RWPE2 (cell line): ENCODE measurements around the gene SCGB1C2.

Experiments
- ATAC-seq: fragments of 200-7000 bp; cut with Tn5 transposase; 3 replicates; pipeline ENCODE4 v1.9.1; 2021; ENCODE audit warnings: low read depth
- DNase-seq: peaks from one replicate; pipeline ENCODE4 v3.0.0-alpha.2; 2020; ENCODE audit warnings: low spot score
- H3K27ac ChIP-seq: fragments of 450-650 bp; 2 replicates; pipeline ENCODE4 v1.5.1; 2017; ENCODE audit warnings: mild to moderate bottlenecking; ENCODE audit not compliant: poor library complexity, severe bottlenecking
- H3K27me3 ChIP-seq: fragments of 250-450 bp; sonication (Bioruptor Pico); 2 replicates; pipeline ENCODE4 v1.5.1; 2021; ENCODE audit warnings: mild to moderate bottlenecking, moderate library complexity; ENCODE audit not compliant: insufficient read depth, poor library complexity, severe bottlenecking
- H3K36me3 ChIP-seq: fragments of 250-450 bp; sonication (Bioruptor Pico); 2 replicates; pipeline ENCODE4 v1.5.1; 2020; ENCODE audit warnings: low read depth, mild to moderate bottlenecking, moderate library complexity
- H3K4me1 ChIP-seq: fragments of 250-450 bp; sonication (Bioruptor Pico); 2 replicates; pipeline ENCODE4 v1.5.1; 2021; ENCODE audit warnings: mild to moderate bottlenecking, moderate library complexity; ENCODE audit not compliant: insufficient read depth, poor library complexity, severe bottlenecking
- H3K4me3 ChIP-seq: fragments of 250-450 bp; sonication (Bioruptor Pico); 2 replicates; pipeline ENCODE4 v1.5.1; 2021; ENCODE audit warnings: mild to moderate bottlenecking, moderate library complexity; ENCODE audit not compliant: severe bottlenecking
- H3K9me3 ChIP-seq: fragments of 250-450 bp; sonication (Bioruptor Pico); 2 replicates; pipeline ENCODE4 v1.5.1; 2021; ENCODE audit warnings: mild to moderate bottlenecking, moderate library complexity; ENCODE audit not compliant: severe bottlenecking
- TF ChIP-seq, protein P1 (sequence below): fragments of 450-650 bp; IDR thresholded peaks from one replicate; pipeline ENCODE4 v1.5.1; 2017; ENCODE audit warnings: mild to moderate bottlenecking, moderate library complexity; ENCODE audit not compliant: poor library complexity, severe bottlenecking

The SCGB1C2 gene

GRCh38 chr17:151886-152859 is 14.8 kb downstream of the SCGB1C2 start:
- ATAC-seq (no peak), DNase-seq (peak; percentile 42)
- TF ChIP-seq, protein P1, sequence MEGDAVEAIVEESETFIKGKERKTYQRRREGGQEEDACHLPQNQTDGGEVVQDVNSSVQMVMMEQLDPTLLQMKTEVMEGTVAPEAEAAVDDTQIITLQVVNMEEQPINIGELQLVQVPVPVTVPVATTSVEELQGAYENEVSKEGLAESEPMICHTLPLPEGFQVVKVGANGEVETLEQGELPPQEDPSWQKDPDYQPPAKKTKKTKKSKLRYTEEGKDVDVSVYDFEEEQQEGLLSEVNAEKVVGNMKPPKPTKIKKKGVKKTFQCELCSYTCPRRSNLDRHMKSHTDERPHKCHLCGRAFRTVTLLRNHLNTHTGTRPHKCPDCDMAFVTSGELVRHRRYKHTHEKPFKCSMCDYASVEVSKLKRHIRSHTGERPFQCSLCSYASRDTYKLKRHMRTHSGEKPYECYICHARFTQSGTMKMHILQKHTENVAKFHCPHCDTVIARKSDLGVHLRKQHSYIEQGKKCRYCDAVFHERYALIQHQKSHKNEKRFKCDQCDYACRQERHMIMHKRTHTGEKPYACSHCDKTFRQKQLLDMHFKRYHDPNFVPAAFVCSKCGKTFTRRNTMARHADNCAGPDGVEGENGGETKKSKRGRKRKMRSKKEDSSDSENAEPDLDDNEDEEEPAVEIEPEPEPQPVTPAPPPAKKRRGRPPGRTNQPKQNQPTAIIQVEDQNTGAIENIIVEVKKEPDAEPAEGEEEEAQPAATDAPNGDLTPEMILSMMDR: no peak
- H3K9me3 ChIP-seq: no peaks in the 10 kb centered on the region
- H3K27ac ChIP-seq: no peak overlapping the region
- H3K36me3 ChIP-seq: no peaks in the 10 kb centered on the region
- H3K4me3 ChIP-seq: no peak overlapping the region
- no peaks in the 10 kb centered on the region for H3K4me1 ChIP-seq
- H3K27me3 ChIP-seq: no peaks in the 10 kb centered on the region

DNA sequence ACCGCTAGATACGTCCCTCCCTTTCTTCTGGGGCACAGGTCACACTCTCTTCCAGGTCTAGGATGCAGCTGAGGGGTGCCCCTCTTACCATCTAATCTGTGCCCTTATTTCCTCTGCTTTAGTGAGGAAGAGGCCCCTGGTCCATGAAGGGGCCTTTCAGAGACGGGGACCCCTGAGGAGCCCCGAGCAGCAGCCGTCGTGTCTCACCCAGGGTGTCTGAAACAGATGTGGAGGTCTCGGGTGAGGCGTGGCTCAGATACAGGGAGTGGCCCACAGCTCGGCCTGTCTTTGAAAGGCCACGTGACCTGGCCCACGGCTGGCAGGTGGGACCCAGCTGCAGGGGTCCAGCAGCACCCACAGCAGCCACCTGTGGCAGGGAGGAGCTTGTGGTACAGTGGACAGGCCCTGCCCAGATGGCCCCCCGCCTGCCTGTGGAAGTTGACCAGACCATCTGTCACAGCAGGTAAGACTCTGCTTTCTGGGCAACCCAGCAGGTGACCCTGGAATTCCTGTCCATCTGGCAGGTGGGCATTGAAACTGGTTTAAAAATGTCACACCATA is 15.6 kb downstream of the SCGB1C2 start:
- Histone ChIP-seq H3K36me3 (no peaks in the 10 kb centered on the region), H3K4me1 (no peaks in the 10 kb centered on the region), H3K27me3 (no peaks in the 10 kb centered on the region), H3K27ac (no peak overlapping the region), H3K9me3 (no peaks in the 10 kb centered on the region), H3K4me3 (no peak overlapping the region)
- DNase-seq (peak; percentile 35), ATAC-seq (no peak)
- TF ChIP-seq, protein P1: no peak

DNA sequence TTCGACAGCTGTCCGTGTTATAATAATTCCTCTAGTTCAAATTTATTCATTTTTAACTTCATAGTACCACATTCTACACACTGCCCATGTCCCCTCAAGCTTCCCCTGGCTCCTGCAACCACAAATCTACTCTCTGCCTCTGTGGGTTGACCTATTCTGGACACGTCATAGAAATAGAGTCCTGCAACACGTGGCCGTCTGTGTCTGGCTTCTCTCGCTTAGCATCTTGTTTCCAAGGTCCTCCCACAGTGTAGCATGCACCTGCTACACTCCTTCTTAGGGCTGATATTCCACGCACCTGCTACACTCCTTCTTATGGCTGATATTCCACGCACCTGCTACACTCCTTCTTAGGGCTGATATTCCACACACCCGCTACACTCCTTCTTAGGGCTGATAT is 16.5 kb downstream of the SCGB1C2 start:
- TF ChIP-seq, protein P1: no peak
- Histone ChIP-seq H3K4me3 (no peak overlapping the region), H3K9me3 (no peaks in the 10 kb centered on the region), H3K27me3 (no peaks in the 10 kb centered on the region), H3K27ac (no peak overlapping the region), H3K4me1 (no peaks in the 10 kb centered on the region), H3K36me3 (no peaks in the 10 kb centered on the region)
- no peak for ATAC-seq
- no peak for DNase-seq

GRCh38 chr17:155576-155975 is 18.2 kb downstream of the SCGB1C2 start:
- Histone ChIP-seq H3K27me3 (no peaks in the 10 kb centered on the region), H3K27ac (no peak overlapping the region), H3K4me3 (no peak overlapping the region), H3K4me1 (no peaks in the 10 kb centered on the region), H3K36me3 (no peaks in the 10 kb centered on the region), H3K9me3 (no peaks in the 10 kb centered on the region)
- DNase-seq (peak; percentile 19), ATAC-seq (no peak)
- TF ChIP-seq, protein P1: no peak
